Central memory CD8-positive, alpha-beta T cell (primary cell): ENCODE data around the gene MDFI.

ENCODE experiments used
- ATAC-seq: fragments of 150-1000 bp; cut with Tn5 transposase; replicated peaks from 2 replicates; pipeline ENCODE4 v1.10.0; 2022; ENCODE audit warnings: mild to moderate bottlenecking, moderate FRiP score, moderate number of reproducible peaks; ENCODE audit not compliant: poor library complexity, severe bottlenecking; ENCODE audit errors: extremely low read depth
- DNase-seq, 2 donors: peaks; one replicate each; pipeline ENCODE4 v3.0.0; 2021; ENCODE audit warnings: low spot score in 2 of 2
- H3K27ac Mint-ChIP-seq: one replicate; pipeline ENCODE4 v1.8.0; 2022; ENCODE audit warnings: low read depth, mild to moderate bottlenecking, moderate library complexity, mixed read lengths
- H3K27me3 Mint-ChIP-seq: one replicate; pipeline ENCODE4 v1.8.0; 2022; ENCODE audit warnings: mixed read lengths
- H3K36me3 Mint-ChIP-seq: one replicate; pipeline ENCODE4 v1.8.0; 2022; ENCODE audit warnings: mild to moderate bottlenecking, moderate library complexity, mixed read lengths; ENCODE audit not compliant: insufficient read depth
- H3K4me1 Mint-ChIP-seq: one replicate; pipeline ENCODE4 v1.8.0; 2022; ENCODE audit warnings: mixed read lengths
- H3K4me3 Mint-ChIP-seq: one replicate; pipeline ENCODE4 v1.8.0; 2022; ENCODE audit warnings: mild to moderate bottlenecking, moderate library complexity, mixed read lengths
- H3K9me3 Mint-ChIP-seq: one replicate; pipeline ENCODE4 v1.8.0; 2022; ENCODE audit warnings: mixed read lengths

Gene MDFI

DNA sequence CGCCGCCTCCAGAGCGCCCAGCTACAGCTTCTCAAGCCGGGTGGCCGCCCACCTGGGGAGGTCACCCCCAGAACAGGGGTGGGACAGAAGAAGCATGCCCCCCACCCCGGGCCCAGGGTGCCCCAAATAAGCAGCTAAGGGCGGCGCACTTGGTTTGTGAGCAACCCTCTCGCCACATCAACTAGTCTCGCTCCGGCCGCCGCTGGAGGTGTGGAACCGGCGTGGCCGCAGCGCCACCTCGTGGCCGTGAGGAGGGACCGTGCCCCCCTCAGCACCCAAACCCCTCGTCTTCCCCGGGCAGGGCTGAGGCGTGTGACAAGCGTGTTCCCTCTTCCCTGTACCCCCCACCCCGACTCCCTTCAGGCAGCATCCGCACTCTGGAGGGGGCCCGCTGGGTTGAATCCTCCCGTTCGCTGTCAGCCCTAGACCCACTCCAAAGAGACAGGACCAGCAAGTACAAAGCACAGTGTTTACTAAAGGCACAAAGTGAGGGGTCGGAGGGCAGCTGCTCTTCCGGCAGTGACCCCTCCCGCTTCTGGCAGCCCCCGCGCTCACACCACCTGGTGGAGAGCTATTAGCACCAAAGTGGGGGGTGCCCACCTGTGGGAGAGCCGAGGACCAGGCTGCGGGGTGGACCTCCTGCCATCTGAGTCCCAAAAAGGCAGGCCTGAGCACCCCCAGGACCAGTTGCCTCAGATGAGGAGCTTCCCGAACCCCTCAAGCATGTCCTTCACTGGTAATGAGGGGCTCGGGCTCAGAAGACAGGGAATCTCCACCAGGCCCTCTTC is 45.4 kb downstream of the MDFI start:
- Mint-ChIP-seq H3K9me3 (no peaks in the 10 kb centered on the region), H3K27ac (no peak overlapping the region), H3K4me1 (peaks cover 8% of the 10 kb centered on the region), H3K4me3 (peak overlapping the region; percentile 36), H3K27me3 (no peaks in the 10 kb centered on the region), H3K36me3 (peaks cover 4% of the 10 kb centered on the region)
- peak; percentile 87 for ATAC-seq
- peak; percentile 49 to 70 for DNase-seq

- Mint-ChIP-seq H3K4me1 (peaks cover 8% of the 10 kb centered on the region), H3K36me3 (peaks cover 4% of the 10 kb centered on the region), H3K9me3 (no peaks in the 10 kb centered on the region), H3K27ac (no peak overlapping the region), H3K4me3 (no peak overlapping the region), H3K27me3 (no peaks in the 10 kb centered on the region)
- no peak for DNase-seq
- ATAC-seq, result no peak
Observed at GRCh38 chr6:41684311-41685180, 46.3 kb downstream of the MDFI start.

DNA sequence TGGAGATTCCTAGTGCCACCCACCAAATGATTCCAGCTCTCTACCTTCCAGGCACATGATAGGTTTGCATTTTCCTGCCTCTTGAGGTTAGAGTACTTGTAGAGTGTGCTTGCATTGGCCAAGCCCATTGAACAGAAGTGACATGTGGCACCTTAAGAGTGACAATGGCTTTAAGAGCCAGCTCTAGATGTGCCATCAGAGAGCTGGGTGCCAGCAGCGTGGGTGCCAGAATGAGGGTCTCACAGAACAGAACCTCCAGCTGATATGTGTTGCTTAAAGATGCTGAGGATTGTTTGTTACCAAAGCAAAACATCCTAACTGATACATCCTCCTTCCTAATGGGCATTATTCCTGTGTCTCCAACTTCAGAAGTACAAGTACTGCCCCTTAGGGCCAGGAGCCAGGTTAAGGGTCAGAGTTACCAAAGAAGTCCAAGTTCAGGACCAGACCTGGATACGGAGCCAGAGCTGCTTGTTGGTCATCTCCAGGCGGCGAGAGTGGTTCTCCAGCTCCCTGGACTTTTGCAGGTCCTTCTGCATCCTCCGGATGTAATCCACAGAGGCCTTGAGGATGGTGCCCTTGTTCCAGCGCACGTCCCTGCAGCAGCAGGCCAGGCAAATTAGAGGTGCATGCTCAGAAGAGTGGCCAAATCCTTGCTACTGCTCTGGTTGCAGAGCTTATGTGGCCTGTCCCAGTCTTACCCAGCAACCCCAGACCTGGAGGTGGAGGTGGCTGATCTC is 47.5 kb downstream of the MDFI start:
- Mint-ChIP-seq H3K27me3 (no peaks in the 10 kb centered on the region), H3K36me3 (peaks cover 4% of the 10 kb centered on the region), H3K4me3 (no peak overlapping the region), H3K4me1 (peaks cover 8% of the 10 kb centered on the region), H3K27ac (no peak overlapping the region), H3K9me3 (no peaks in the 10 kb centered on the region)
- ATAC-seq, result no peak
- no peak for DNase-seq

DNA sequence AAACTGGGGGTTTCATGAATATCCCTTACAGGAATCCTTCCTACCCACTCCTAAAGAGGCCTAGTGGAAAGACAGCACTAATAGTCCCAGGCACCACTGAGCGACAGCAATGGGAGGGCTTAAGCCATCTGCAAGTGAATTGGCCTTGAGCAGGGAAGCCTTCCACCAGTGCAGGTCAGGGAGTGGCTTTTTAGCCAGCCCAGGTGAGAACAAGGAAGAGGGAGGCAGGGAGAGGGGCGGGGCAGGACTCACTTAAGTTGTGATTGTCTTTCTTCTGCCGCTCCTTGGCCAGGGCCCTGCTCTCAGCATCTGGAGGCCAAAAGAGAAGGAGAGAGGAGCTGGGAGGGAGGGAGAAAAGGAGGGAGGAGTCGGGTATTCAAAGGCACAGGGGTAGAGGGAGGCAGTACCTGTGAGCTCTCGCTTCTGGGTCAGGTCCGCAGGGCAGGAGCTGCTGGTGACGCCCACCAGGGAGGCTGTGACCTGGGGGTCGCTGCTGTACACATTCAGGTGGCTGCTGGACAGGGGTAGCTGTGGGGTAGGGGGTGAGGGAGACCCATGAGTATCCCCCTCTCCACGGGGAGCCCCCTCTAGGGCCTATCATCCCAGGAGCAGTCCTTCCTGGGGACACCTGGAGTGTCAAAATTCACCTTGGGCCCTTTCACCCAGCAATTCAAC is 49.4 kb downstream of the MDFI start:
- Mint-ChIP-seq H3K4me3 (no peak overlapping the region), H3K36me3 (peaks cover 6% of the 10 kb centered on the region), H3K4me1 (peaks cover 8% of the 10 kb centered on the region), H3K27ac (peak overlapping the region; percentile 22), H3K9me3 (no peaks in the 10 kb centered on the region), H3K27me3 (no peaks in the 10 kb centered on the region)
- ATAC-seq (no peak), DNase-seq (no peak)

GRCh38 chr6:41688256-41688965 is 50.1 kb downstream of the MDFI start:
- ATAC-seq, result no peak
- Mint-ChIP-seq H3K27ac (peak overlapping the region; percentile 22), H3K27me3 (no peaks in the 10 kb centered on the region), H3K4me1 (peaks cover 6% of the 10 kb centered on the region), H3K4me3 (no peak overlapping the region), H3K36me3 (peaks cover 6% of the 10 kb centered on the region), H3K9me3 (no peaks in the 10 kb centered on the region)
- DNase-seq, result no peak

GRCh38 chr6:41689171-41690008 is 51.1 kb downstream of the MDFI start:
- Mint-ChIP-seq H3K9me3 (no peaks in the 10 kb centered on the region), H3K4me1 (no peaks in the 10 kb centered on the region), H3K36me3 (peaks cover 6% of the 10 kb centered on the region), H3K27ac (no peak overlapping the region), H3K27me3 (no peaks in the 10 kb centered on the region), H3K4me3 (no peak overlapping the region)
- ATAC-seq (no peak), DNase-seq (no peak)

DNA sequence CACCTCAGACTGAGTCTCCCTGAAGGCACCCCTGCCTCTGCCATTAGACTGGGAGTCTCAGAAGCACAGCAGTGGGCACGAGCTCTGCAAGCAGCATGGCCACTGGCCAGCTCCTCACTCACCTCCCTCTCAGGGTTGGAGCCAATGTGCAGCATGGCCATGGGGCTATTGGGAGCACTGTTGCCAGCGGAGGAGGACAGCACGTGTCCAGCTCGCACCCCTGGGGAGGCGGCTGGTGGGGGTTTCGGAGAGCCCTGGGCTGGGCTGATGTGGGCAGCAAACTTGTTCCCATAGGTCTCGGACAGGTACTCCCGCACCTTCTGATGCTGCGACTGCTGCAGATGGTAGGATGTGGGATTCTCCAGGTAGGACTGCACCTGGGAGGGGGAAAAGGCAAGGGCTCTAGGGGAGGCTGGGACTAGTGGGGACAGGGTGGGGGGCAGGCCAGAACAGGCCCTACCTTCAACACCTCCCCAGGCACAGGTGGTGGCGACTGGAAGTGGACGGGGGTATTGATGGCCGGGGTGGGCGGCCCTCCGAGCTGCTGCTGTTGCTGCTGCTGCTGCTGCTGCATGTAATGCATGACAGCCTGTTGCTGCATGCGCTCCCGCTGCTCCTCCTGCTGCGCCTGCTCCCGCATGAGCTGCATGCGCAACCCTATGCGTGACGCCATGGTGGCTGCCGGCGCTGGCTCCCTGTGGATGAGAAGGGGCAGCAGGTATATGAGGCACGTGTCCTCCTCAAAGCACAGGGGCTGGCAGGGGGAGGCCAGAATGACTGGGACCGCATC is 52.5 kb downstream of the MDFI start:
- peak overlapping the region; percentile 41 for H3K27ac Mint-ChIP-seq
- ATAC-seq, result no peak
- H3K4me1 Mint-ChIP-seq, result peaks cover 6% of the 10 kb centered on the region

GRCh38 chr6:41691426-41692079 is 53.3 kb downstream of the MDFI start:
- Mint-ChIP-seq H3K36me3 (peaks cover 6% of the 10 kb centered on the region), H3K9me3 (no peaks in the 10 kb centered on the region), H3K27ac (peak overlapping the region; percentile 52), H3K27me3 (no peaks in the 10 kb centered on the region), H3K4me1 (peaks cover 6% of the 10 kb centered on the region), H3K4me3 (no peak overlapping the region)
- ATAC-seq, result no peak
- DNase-seq, result no peak

More for the DNA sequence above, 52.5 kb downstream of the MDFI start:
- Mint-ChIP-seq H3K36me3 (peaks cover 6% of the 10 kb centered on the region), H3K27me3 (no peaks in the 10 kb centered on the region), H3K4me3 (no peak overlapping the region), H3K9me3 (no peaks in the 10 kb centered on the region)
- no peak for DNase-seq

DNA sequence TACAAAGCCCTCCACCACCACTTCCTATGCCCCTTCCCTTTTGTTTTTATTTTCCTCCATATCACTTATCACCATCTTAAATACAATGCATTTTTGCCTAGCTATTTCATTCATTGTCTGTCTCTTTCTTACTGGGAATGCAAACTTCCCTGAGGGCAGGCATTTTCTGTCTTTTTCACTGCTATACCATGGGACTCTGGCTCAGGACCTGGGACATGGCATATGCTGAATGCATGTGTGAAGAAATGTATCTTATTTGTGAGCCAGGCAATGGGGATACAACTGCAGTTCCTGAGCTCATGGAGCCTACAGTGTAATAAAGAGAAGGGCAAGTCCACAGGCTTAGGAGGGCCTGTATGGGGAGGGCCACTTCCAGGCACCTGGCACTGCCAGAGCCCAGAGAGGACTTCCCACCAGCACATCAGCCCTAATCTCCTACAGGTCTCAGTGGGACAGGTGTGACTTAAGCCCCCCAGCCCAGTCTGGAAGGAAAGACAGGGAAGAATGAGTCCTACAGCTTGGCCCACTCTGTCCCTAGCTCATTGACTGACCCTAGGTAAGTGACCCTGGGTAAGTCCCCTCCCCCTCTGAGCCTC is 53.9 kb downstream of the MDFI start:
- ATAC-seq (no peak), DNase-seq (no peak)
- H3K27me3 Mint-ChIP-seq, result no peaks in the 10 kb centered on the region
- H3K9me3 Mint-ChIP-seq, result no peaks in the 10 kb centered on the region
- peaks cover 5% of the 10 kb centered on the region for H3K36me3 Mint-ChIP-seq
- H3K4me1 Mint-ChIP-seq, result peaks cover 6% of the 10 kb centered on the region
- H3K27ac Mint-ChIP-seq, result no peak overlapping the region
- H3K4me3 Mint-ChIP-seq, result no peak overlapping the region

DNA sequence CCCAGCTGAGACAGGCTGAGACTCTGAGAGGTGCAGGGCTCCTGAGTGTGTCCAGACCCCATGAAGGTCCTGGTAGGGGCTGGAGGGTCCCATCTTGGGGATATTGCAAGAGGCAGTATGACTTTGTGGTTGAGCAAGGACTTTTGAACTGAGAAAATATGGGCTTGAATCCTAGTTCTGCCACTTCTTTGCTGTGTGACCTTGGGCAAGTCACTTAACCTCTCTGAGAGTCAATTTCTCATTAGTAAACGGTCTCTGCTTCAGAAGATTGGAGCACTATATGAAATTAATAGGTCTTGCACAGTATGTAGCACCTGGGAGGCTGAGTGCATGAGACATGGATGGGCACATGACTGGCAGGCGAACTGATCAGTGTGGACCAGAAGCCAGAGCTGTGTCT is 54.5 kb downstream of the MDFI start:
- DNase-seq (no peak), ATAC-seq (no peak)
- Mint-ChIP-seq H3K4me3 (no peak overlapping the region), H3K4me1 (peaks cover 10% of the 10 kb centered on the region), H3K9me3 (no peaks in the 10 kb centered on the region), H3K27me3 (no peaks in the 10 kb centered on the region), H3K27ac (peak overlapping the region; percentile 19), H3K36me3 (peaks cover 2% of the 10 kb centered on the region)
